ENCODE measurements around the gene CORO6. TPM values are rescaled to one million over a fixed set of nuclear protein-coding genes. Genes with fewer than 3 reads are reported as not detected.
A peak's percentile ranks its signal among the peaks of the same experiment; 100 is the strongest.

CORO6 gene
- total and polyA plus RNA-seq, 2 donors (not counting 1 experiment from before 2014, with no cell fraction given), result 1.4 to 4.0 TPM

GRCh38 chr17:29650396-29650795 is 27.7 kb upstream of the CORO6 start:
- H3K27ac Mint-ChIP-seq, result peak overlapping the region; percentile 78
- intact Hi-C loops (cut with micrococcal nuclease), result no loop called here
- Histone ChIP-seq H3K9ac (ENCODE audit: low read length) (no peak overlapping the region), H3K36me3 (replicated peaks in 1 of 2; ENCODE audit: control extremely low read depth in 1 of 2, control insufficient read depth in 1 of 2, extremely low read depth in 1 of 2, insufficient read depth in 2 of 2, low read length in 1 of 2) (peaks cover 25 to 69% of the 10 kb centered on the region in 2 experiments), H3K4me3 (ENCODE audit: control extremely low read depth in 1 of 5, extremely low read depth in 1 of 5, insufficient read depth in 1 of 5, low read depth in 2 of 5, low read length in 4 of 5) (no peak overlapping the region), H4K20me1 (ENCODE audit: control insufficient read depth, insufficient read depth, low read length, poor library complexity, severe bottlenecking) (no peaks in the 10 kb centered on the region), H3K27ac (ENCODE audit: low read length in 2 of 2) (peak overlapping the region in 1 of 2 donors; percentile 35), H3K4me2 (replicated peaks; ENCODE audit: low read depth, low read length, poor library complexity, severe bottlenecking) (no peak overlapping the region), H3K27me3 (replicated peaks in 1 of 4; ENCODE audit: control extremely low read depth in 1 of 4, control insufficient read depth in 3 of 4, insufficient read depth in 4 of 4, low read length in 3 of 4) (no peaks in the 10 kb centered on the region), H2AFZ (ENCODE audit: insufficient read depth, low read depth, low read length, poor library complexity, severe bottlenecking) (no peak overlapping the region), H3K79me2 (ENCODE audit: control insufficient read depth, insufficient read depth, low read length) (peaks cover 10% of the 10 kb centered on the region), H3K9me3 (ENCODE audit: control extremely low read depth in 1 of 3, control insufficient read depth in 2 of 3, insufficient read depth in 1 of 3, low read length in 2 of 3) (no peaks in the 10 kb centered on the region), H3K4me1 (ENCODE audit: control insufficient read depth in 2 of 2, insufficient read depth in 2 of 2, low read length in 2 of 2) (no peaks in the 10 kb centered on the region)
- H3K4me1 Mint-ChIP-seq, result peaks cover 4% of the 10 kb centered on the region
- 89% methylated on average over 3 of the region's 4 CpGs for WGBS (ENCODE audit: insufficient coverage)
- no peaks in the 10 kb centered on the region for H3K27me3 Mint-ChIP-seq
- POLR2A ChIA-PET, result no interaction called here
- no peak for ATAC-seq (ENCODE audit: low read depth)
- H3K4me3 Mint-ChIP-seq, result no peak overlapping the region
- CTCF ChIA-PET, result interaction anchor here (0.9 kb wide), 1 partner anchor 11 kb away, joined by 3 read pairs; no protein-coding TSS in a partner anchor
- no peak for DNase-seq
- no peaks in the 10 kb centered on the region for H3K9me3 Mint-ChIP-seq (ENCODE audit: insufficient read depth)
- TF ChIP-seq CTCF (IDR thresholded peaks at IDR 0.05) (no peak), EZH2 (IDR thresholded peaks at IDR 0.05; ENCODE audit: borderline replicate concordance, insufficient read depth, low read depth, low read length, poor library complexity, severe bottlenecking) (no peak)

GRCh38 chr17:29649359-29649758 is 26.6 kb upstream of the CORO6 start:
- intact Hi-C loops (cut with micrococcal nuclease), result no loop called here
- CTCF ChIA-PET, result interaction anchor here (0.9 kb wide), 1 partner anchor 10 kb away, joined by 3 read pairs; no protein-coding TSS in a partner anchor

More at GRCh38 chr17:29649359-29649758, 26.6 kb upstream of the CORO6 start:
- peaks cover 30 to 68% of the 10 kb centered on the region in 2 experiments for H3K36me3 ChIP-seq (replicated peaks in 1 of 2; ENCODE audit: control extremely low read depth in 1 of 2, control insufficient read depth in 1 of 2, extremely low read depth in 1 of 2, insufficient read depth in 2 of 2, low read length in 1 of 2)
- H3K27me3 ChIP-seq (replicated peaks in 1 of 4; ENCODE audit: control extremely low read depth in 1 of 4, control insufficient read depth in 3 of 4, insufficient read depth in 4 of 4, low read length in 3 of 4), result no peaks in the 10 kb centered on the region
- 100% methylated on average over 2 of the region's 5 CpGs for WGBS (ENCODE audit: insufficient coverage)
- H3K27ac Mint-ChIP-seq, result no peak overlapping the region
- peaks cover 4% of the 10 kb centered on the region for H3K4me1 Mint-ChIP-seq
- no peaks in the 10 kb centered on the region for H3K9me3 ChIP-seq (ENCODE audit: control extremely low read depth in 1 of 3, control insufficient read depth in 2 of 3, insufficient read depth in 1 of 3, low read length in 2 of 3)
- no peak for ATAC-seq (ENCODE audit: low read depth)
- no peak overlapping the region for H3K4me3 ChIP-seq (ENCODE audit: control extremely low read depth in 1 of 5, extremely low read depth in 1 of 5, insufficient read depth in 1 of 5, low read depth in 2 of 5, low read length in 4 of 5)
- peaks cover 10% of the 10 kb centered on the region for H3K79me2 ChIP-seq (ENCODE audit: control insufficient read depth, insufficient read depth, low read length)
- H3K4me3 Mint-ChIP-seq, result no peak overlapping the region
- no peak overlapping the region for H3K27ac ChIP-seq (ENCODE audit: low read length in 2 of 2)
- no peak overlapping the region for H3K4me2 ChIP-seq (replicated peaks; ENCODE audit: low read depth, low read length, poor library complexity, severe bottlenecking)
- H3K9ac ChIP-seq (ENCODE audit: low read length), result no peak overlapping the region
- H3K9me3 Mint-ChIP-seq (ENCODE audit: insufficient read depth), result no peaks in the 10 kb centered on the region
- POLR2A ChIA-PET, result no interaction called here
- DNase-seq, result no peak
- no peak for TF ChIP-seq EZH2 (IDR thresholded peaks at IDR 0.05; ENCODE audit: borderline replicate concordance, insufficient read depth, low read depth, low read length, poor library complexity, severe bottlenecking)
- TF ChIP-seq CTCF (IDR thresholded peaks at IDR 0.05), result no peak
- no peaks in the 10 kb centered on the region for H3K27me3 Mint-ChIP-seq
- no peaks in the 10 kb centered on the region for H3K4me1 ChIP-seq (ENCODE audit: control insufficient read depth in 2 of 2, insufficient read depth in 2 of 2, low read length in 2 of 2)
- H4K20me1 ChIP-seq (ENCODE audit: control insufficient read depth, insufficient read depth, low read length, poor library complexity, severe bottlenecking), result no peaks in the 10 kb centered on the region
- H2AFZ ChIP-seq (ENCODE audit: insufficient read depth, low read depth, low read length, poor library complexity, severe bottlenecking), result no peak overlapping the region
